Measurements from ENCODE around the gene PKNOX2.

The PKNOX2 gene

DNA sequence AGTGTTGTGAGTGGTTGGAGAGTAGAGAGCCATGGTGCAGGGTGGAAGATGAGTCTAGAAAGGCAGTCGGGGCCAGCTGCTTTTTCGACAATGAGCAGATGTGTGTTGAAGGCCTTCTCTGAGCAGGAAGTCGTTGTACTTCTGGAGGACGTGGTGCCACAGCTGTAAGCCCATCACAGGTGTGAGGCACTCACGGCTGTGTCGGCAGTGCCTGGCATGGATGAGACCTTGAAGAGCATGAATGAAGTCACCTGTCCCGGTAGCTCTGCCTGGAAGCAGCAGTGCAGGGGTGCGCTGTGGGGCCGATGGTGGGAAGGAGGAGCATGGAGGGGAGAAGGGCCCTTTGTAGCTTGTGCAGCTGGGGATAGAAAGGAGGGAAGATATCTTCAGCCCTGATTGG is 165.2 kb downstream of the PKNOX2 start:
- TF ChIP-seq, protein P1, sequence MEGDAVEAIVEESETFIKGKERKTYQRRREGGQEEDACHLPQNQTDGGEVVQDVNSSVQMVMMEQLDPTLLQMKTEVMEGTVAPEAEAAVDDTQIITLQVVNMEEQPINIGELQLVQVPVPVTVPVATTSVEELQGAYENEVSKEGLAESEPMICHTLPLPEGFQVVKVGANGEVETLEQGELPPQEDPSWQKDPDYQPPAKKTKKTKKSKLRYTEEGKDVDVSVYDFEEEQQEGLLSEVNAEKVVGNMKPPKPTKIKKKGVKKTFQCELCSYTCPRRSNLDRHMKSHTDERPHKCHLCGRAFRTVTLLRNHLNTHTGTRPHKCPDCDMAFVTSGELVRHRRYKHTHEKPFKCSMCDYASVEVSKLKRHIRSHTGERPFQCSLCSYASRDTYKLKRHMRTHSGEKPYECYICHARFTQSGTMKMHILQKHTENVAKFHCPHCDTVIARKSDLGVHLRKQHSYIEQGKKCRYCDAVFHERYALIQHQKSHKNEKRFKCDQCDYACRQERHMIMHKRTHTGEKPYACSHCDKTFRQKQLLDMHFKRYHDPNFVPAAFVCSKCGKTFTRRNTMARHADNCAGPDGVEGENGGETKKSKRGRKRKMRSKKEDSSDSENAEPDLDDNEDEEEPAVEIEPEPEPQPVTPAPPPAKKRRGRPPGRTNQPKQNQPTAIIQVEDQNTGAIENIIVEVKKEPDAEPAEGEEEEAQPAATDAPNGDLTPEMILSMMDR (IDR thresholded peaks at IDR 0.05; ENCODE audit: extremely low read depth, missing control alignments), result no peak
- no peak for DNase-seq (ENCODE audit: low spot score)

DNA sequence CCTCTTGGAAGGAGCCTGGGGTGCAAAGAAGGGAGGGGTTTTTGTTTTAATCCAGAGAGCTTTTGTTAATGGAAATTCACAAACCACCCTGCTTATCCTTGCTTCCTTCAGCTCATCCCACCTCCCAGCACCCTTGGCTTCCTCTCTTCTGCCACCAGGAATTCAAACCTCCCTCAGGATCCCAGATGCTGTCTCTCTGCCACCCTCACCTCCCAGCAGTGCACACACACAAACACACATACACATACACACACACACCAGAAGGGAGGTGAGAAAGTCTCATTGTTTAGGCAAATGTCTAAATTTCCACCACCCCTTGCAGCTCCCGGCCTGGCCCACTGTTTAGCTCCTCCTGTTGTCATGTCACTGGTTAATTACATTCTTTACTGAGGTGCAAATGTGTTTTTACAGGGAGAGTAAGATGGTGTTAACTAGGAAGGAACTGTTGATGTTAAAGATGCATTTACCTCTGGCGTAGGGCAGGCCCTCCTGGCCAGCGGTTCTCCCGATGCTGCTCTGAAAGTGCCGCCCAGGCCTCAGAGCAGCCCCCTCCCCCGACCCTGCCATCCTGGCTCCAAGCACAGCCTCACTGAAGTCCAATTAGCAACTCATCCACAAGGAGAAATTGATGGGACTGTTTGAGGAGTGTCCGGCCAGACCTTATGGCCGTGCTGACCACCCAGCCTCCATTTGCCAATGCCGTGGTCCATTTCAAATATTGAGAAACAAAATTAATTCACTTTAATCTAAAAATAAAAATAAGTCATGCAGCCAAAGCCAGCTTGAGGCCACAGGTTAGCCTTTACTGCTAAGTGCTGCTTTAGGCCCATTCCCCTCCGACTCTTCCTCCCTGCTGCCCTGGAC is 166.1 kb downstream of the PKNOX2 start:
- no peak for DNase-seq (ENCODE audit: low spot score)
- TF ChIP-seq, protein P1 (IDR thresholded peaks at IDR 0.05; ENCODE audit: extremely low read depth, missing control alignments), result no peak

- no peak for DNase-seq (ENCODE audit: low spot score)
- TF ChIP-seq, protein P1 (IDR thresholded peaks at IDR 0.05; ENCODE audit: extremely low read depth, missing control alignments), result no peak
These were observed 166.9 kb downstream of the PKNOX2 start for GRCh38 chr11:125331357-125332035.

GRCh38 chr11:125332821-125333220 is 168.3 kb downstream of the PKNOX2 start:
- DNase-seq (ENCODE audit: low spot score), result no peak
- TF ChIP-seq, protein P1 (IDR thresholded peaks at IDR 0.05; ENCODE audit: extremely low read depth, missing control alignments), result no peak

- no peak for DNase-seq (ENCODE audit: low spot score)
- TF ChIP-seq, protein P1 (IDR thresholded peaks at IDR 0.05; ENCODE audit: extremely low read depth, missing control alignments), result no peak
These were observed 169.0 kb downstream of the PKNOX2 start for GRCh38 chr11:125333354-125334073.

DNA sequence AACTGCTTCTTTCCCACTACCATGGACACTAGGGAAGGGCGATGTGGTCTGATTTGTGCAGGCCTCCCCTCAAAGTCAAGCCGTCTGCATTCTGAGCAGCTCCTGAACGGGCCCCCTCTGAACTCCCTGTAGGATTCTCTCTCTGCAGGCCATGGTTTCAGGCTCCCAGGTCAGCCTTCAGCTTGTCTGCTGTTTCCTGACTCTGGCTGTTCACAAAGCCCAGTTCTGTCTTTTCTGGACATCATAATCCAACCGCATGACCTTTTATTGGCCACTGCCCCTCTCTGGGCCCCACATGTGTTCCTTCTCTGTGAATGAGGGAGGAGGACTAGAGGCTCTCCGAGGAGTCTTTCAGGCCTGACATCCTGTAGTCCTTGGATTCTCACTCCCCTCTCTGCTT is 170.6 kb downstream of the PKNOX2 start:
- TF ChIP-seq, protein P1 (IDR thresholded peaks at IDR 0.05; ENCODE audit: extremely low read depth, missing control alignments), result no peak
- no peak for DNase-seq (ENCODE audit: low spot score)

Data from GM20000 (cell line).